Effector memory CD4-positive, alpha-beta T cell (primary cell): Measurements from ENCODE around the gene CRYBB2.

Source experiments
- DNase-seq, 3 donors: peaks; one replicate each; pipeline ENCODE4 v3.0.0-alpha.2; 2020
- H3K27ac ChIP-seq: 2 replicates; pipeline ENCODE4 v1.7.0; 2013; ENCODE audit warnings: mild to moderate bottlenecking, low read length, moderate library complexity; ENCODE audit not compliant: insufficient read depth, poor library complexity, severe bottlenecking
- H3K27me3 ChIP-seq: replicated peaks from 2 replicates; pipeline ENCODE4 v1.7.0; 2013; ENCODE audit warnings: mild to moderate bottlenecking, low read length; ENCODE audit not compliant: insufficient read depth, control insufficient read depth, poor library complexity, severe bottlenecking
- H3K36me3 ChIP-seq: 2 replicates; pipeline ENCODE4 v1.7.0; 2013; ENCODE audit warnings: mild to moderate bottlenecking, low read length, moderate library complexity; ENCODE audit not compliant: control insufficient read depth, insufficient read depth
- H3K4me1 ChIP-seq: 2 replicates; pipeline ENCODE4 v1.7.0; 2013; ENCODE audit warnings: low read length, mild to moderate bottlenecking; ENCODE audit not compliant: control insufficient read depth, insufficient read depth, poor library complexity, severe bottlenecking
- H3K4me3 ChIP-seq: 2 replicates; pipeline ENCODE4 v1.7.0; 2013; ENCODE audit warnings: low read length, low read depth, mild to moderate bottlenecking; ENCODE audit not compliant: insufficient read depth, poor library complexity, severe bottlenecking
- H3K9me3 ChIP-seq: 2 replicates; pipeline ENCODE4 v1.7.0; 2013; ENCODE audit warnings: mild to moderate bottlenecking, low read length, moderate library complexity; ENCODE audit not compliant: control insufficient read depth

The CRYBB2 gene

DNA sequence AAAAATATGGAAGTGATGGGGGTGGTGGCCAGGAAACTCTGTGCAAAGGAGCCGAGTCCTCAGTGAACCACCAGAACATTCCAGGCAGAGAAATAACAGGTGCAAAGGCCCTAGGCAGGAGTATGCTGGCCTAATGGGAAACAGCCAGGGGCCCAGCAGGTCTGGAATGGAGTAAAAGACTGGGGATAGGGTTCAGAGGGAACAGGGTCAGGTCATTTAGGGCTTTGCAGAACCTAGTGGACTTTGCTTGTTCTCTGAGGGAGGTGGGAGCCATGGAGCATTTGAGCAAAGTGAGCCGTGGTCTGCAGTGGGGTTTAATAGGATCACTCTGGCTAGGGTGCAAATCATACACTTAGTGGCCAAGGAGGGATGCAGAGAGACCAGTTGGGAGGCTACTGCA lies 11.1 kb upstream of the CRYBB2 start:
- Histone ChIP-seq H3K27me3 (no peaks in the 10 kb centered on the region), H3K4me1 (no peaks in the 10 kb centered on the region), H3K4me3 (no peak overlapping the region), H3K27ac (no peak overlapping the region), H3K9me3 (no peaks in the 10 kb centered on the region), H3K36me3 (no peaks in the 10 kb centered on the region)
- DNase-seq, result no peak

- DNase-seq, result no peak
- Histone ChIP-seq H3K4me3 (no peak overlapping the region), H3K36me3 (no peaks in the 10 kb centered on the region), H3K9me3 (no peaks in the 10 kb centered on the region), H3K27me3 (no peaks in the 10 kb centered on the region), H3K4me1 (no peaks in the 10 kb centered on the region), H3K27ac (no peak overlapping the region)
Measured at GRCh38 chr22:25208743-25209505, 10.5 kb upstream of the CRYBB2 start.

DNA sequence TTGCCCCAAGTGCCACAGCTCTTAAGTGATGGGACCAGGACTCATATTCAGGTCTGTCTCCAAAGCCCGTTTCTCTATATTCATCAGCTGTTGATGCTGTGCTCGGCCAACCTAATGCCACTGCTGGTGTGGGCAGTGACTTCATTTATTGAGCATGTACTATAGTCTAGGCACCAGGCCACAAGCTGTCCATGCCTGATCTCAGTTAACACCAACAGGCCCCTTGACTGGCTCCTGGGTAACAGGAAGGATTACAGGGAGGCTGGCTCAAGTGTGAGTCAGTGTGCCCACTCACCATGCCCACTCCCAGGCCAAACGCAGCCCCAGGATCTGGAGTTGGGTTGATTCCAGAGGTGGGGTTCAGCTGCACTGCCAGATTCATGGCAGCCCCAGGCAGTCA lies 8.6 kb upstream of the CRYBB2 start:
- no peak for DNase-seq

GRCh38 chr22:25212337-25212736 lies 7.1 kb upstream of the CRYBB2 start:
- Histone ChIP-seq H3K27me3 (no peaks in the 10 kb centered on the region), H3K27ac (no peak overlapping the region), H3K4me3 (no peak overlapping the region), H3K9me3 (no peaks in the 10 kb centered on the region), H3K4me1 (no peaks in the 10 kb centered on the region), H3K36me3 (no peaks in the 10 kb centered on the region)
- DNase-seq, result no peak

More for the DNA sequence above, 8.6 kb upstream of the CRYBB2 start:
- H3K36me3 ChIP-seq, result no peaks in the 10 kb centered on the region
- no peak overlapping the region for H3K27ac ChIP-seq
- no peak overlapping the region for H3K4me3 ChIP-seq
- H3K4me1 ChIP-seq, result no peaks in the 10 kb centered on the region
- H3K27me3 ChIP-seq, result no peaks in the 10 kb centered on the region
- no peaks in the 10 kb centered on the region for H3K9me3 ChIP-seq

- Histone ChIP-seq H3K4me1 (no peaks in the 10 kb centered on the region), H3K36me3 (no peaks in the 10 kb centered on the region)
- DNase-seq, result no peak
Measured at GRCh38 chr22:25213221-25213620, 6.2 kb upstream of the CRYBB2 start.

GRCh38 chr22:25216230-25216629 lies 3.2 kb upstream of the CRYBB2 start:
- Histone ChIP-seq H3K4me1 (no peaks in the 10 kb centered on the region), H3K27ac (no peak overlapping the region)

More at GRCh38 chr22:25213221-25213620, 6.2 kb upstream of the CRYBB2 start:
- no peak overlapping the region for H3K27ac ChIP-seq
- H3K9me3 ChIP-seq, result no peaks in the 10 kb centered on the region
- H3K4me3 ChIP-seq, result no peak overlapping the region
- H3K27me3 ChIP-seq, result no peaks in the 10 kb centered on the region

DNA sequence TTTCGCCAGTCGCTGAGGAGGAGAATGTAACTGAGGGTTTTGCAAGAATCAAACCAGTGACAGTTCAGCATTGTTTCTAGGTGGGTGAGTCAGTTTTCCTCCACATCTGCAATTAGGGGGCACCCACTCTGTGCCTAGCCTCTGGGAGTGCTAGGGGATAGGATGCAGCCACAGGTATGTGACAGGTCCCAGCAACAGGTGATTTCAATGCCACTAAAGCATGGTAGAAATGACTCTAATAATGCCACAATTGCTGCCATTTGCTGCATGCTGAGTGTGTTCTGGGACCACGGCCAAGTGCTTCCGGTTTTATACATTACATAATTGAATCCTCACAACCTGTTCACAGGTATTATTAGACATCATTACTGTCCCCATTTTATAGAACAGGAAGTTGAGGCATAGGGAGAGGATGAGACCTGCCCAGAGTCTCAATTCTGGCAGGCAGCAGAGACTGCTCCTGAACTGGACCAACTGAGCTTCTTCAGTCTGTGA lies 556 bp downstream of the CRYBB2 start:
- H3K9me3 ChIP-seq, result no peaks in the 10 kb centered on the region
- no peak overlapping the region for H3K4me3 ChIP-seq
- no peaks in the 10 kb centered on the region for H3K36me3 ChIP-seq
- H3K27me3 ChIP-seq, result no peaks in the 10 kb centered on the region
- H3K27ac ChIP-seq, result no peak overlapping the region
- no peaks in the 10 kb centered on the region for H3K4me1 ChIP-seq
- no peak for DNase-seq

More at GRCh38 chr22:25216230-25216629, 3.2 kb upstream of the CRYBB2 start:
- Histone ChIP-seq H3K4me3 (no peak overlapping the region), H3K36me3 (no peaks in the 10 kb centered on the region), H3K9me3 (no peaks in the 10 kb centered on the region), H3K27me3 (no peaks in the 10 kb centered on the region)
- no peak for DNase-seq

DNA sequence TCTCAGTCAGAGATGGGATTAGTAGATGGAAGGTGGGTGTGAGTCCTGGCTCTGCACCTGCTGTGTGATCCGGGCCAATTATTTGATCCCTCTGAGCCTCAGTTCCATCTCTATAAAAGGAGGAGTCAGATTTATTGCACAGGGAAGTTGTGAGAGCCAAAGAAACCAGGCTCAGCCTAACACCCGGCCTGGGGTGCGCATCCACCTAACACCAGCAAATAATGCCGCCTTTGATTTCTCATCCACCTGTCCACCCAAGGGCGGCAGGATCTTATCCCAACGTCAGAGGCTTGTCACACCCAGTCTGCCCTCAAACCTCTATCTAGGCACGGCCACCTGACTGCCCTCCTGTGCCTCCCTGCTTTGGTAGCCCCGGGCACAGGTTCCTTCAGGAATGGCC lies 2.4 kb downstream of the CRYBB2 start:
- Histone ChIP-seq H3K27ac (no peak overlapping the region), H3K27me3 (no peaks in the 10 kb centered on the region), H3K4me3 (no peak overlapping the region), H3K9me3 (no peaks in the 10 kb centered on the region), H3K36me3 (no peaks in the 10 kb centered on the region), H3K4me1 (no peaks in the 10 kb centered on the region)
- no peak for DNase-seq

DNA sequence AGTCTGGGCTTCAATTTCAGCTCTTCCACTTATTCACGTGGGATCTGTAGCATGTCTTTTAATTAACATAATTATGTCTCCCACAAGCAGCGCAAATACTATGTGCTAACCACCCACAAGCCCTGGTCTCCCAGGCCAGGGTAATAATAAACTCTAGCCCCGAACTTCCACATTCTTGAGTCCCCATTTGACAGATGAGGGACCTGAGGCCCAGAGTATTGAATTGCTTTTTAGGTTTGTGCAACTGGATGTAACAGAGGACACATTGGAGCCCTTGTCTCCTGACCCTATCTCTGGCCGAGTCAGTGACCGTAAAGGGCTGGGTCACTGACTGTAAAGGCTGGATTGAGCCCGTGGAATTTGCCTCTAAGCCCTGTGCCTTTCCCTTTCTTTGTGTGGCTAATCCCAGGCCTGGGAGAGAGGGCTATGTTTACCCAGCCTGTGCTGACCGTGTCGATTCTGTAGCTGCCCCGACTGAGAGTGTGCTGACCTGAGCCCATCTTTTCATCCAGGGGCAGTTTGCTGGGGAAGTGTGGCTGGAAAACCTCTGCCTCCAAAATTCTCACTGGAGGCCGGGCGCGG lies 3.9 kb downstream of the CRYBB2 start:
- H3K4me3 ChIP-seq, result no peak overlapping the region
- no peak for DNase-seq
- H3K9me3 ChIP-seq, result no peaks in the 10 kb centered on the region
- no peaks in the 10 kb centered on the region for H3K4me1 ChIP-seq
- no peaks in the 10 kb centered on the region for H3K36me3 ChIP-seq
- H3K27me3 ChIP-seq, result no peaks in the 10 kb centered on the region
- H3K27ac ChIP-seq, result no peak overlapping the region

DNA sequence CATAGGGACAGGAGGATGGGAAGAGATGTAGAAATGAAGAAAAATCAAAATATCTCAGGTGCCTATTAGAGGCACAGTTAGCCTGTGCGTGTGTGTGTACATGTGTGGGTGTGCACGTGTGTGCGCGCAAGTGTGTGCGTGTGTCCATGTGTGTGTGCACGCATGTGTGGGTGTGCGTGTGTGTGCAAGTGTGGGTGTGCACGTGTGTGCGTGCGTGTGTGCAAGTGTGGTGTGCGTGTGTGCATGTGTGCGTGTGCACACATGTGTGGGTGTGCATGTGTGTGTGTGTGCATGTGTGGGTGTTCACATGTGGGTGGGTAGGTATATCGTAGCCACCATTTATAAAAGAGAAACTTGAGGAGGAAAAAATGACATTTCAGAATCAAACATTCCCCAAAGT lies 9.4 kb downstream of the CRYBB2 start:
- DNase-seq, result no peak
- Histone ChIP-seq H3K27ac (no peak overlapping the region), H3K27me3 (no peaks in the 10 kb centered on the region), H3K4me1 (no peaks in the 10 kb centered on the region), H3K9me3 (no peaks in the 10 kb centered on the region), H3K4me3 (no peak overlapping the region), H3K36me3 (no peaks in the 10 kb centered on the region)
